Measurements from ENCODE around the gene PARP12. TPM values are rescaled to one million over a fixed set of nuclear protein-coding genes. Genes with fewer than 3 reads are reported as not detected.

PARP12 gene
- total and polyA plus RNA-seq, 2 experiments from 2014 or later: 5.4 to 11.0 TPM

GRCh38 chr7:140017543-140017942, 45.2 kb downstream of the PARP12 start:
- 79 to 82% methylated on average over 14 to 15 of the region's 15 CpGs for WGBS, 2 experiments (ENCODE audit: low coverage in 1 of 2, low lambda C conversion rate in 2 of 2, missing lambda C conversion rate in 2 of 2)
- no peaks in the 10 kb centered on the region for H3K9me2 ChIP-seq (ENCODE audit: insufficient read depth)

DNA sequence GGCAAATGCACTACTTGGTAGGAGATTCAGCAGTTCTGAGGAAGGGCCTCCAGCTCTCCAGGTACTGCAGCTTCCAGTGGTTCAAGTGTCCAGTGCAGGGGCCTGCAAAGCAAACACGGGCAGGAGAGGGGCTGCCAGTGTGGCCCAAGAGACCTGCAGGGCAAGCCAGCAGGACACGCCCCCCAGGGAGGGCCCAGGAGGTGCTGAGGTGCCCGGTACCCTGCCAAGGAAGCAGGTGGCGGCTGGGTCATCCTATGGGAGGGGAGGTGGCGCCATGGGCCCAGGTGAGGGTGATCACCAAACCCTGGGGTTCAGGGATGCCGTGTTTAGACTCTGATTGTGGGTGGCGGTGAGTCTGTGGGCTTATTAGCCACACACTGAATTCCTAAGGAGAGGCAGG, 45.7 kb downstream of the PARP12 start:
- Histone ChIP-seq H3K36me3 (ENCODE audit: low read depth) (no peaks in the 10 kb centered on the region), H3K9ac (no peak overlapping the region), H3F3A (ENCODE audit: insufficient read depth) (no peaks in the 10 kb centered on the region), H3K9me3 (ENCODE audit: low read depth) (no peaks in the 10 kb centered on the region), H3K4me3 (no peak overlapping the region), H2AFZ (no peak overlapping the region), H3K4me2 (ENCODE audit: unreplicated experiment) (no peak overlapping the region), H3K79me2 (ENCODE audit: insufficient read depth) (no peaks in the 10 kb centered on the region), H3K27me3 (replicated peaks; ENCODE audit: insufficient read depth) (peaks cover 8% of the 10 kb centered on the region; the same call in 1 of the 2 replicates), H3K4me1 (ENCODE audit: insufficient read depth) (no peaks in the 10 kb centered on the region), H4K20me1 (ENCODE audit: insufficient read depth) (no peaks in the 10 kb centered on the region), H3K27ac (no peak overlapping the region), H3K9me2 (ENCODE audit: insufficient read depth) (no peaks in the 10 kb centered on the region)
- in situ Hi-C loops (cut with MboI): loop anchor here (25.0 kb wide), 1 partner anchor 530 kb away; the partner anchor contains the start of gene KLRG2
- TF ChIP-seq EZH2 (IDR thresholded peaks at IDR 0.05; ENCODE audit: insufficient read depth, poor library complexity, severe bottlenecking) (no peak), EZH2phosphoT487 (IDR thresholded peaks at IDR 0.05; ENCODE audit: insufficient read depth, low read depth) (no peak)
- DNase-seq: no peak
- WGBS, 2 experiments (ENCODE audit: low coverage in 1 of 2, low lambda C conversion rate in 2 of 2, missing lambda C conversion rate in 2 of 2): 78 to 81% methylated on average over 7 of the region's 7 CpGs

More at GRCh38 chr7:140017543-140017942, 45.2 kb downstream of the PARP12 start:
- no peak overlapping the region for H3K27ac ChIP-seq
- no peak overlapping the region for H3K4me2 ChIP-seq (ENCODE audit: unreplicated experiment)
- in situ Hi-C loops (cut with MboI): loop anchor here (25.0 kb wide), 1 partner anchor 530 kb away; the partner anchor contains the start of gene KLRG2
- no peaks in the 10 kb centered on the region for H3K4me1 ChIP-seq (ENCODE audit: insufficient read depth)
- H3K27me3 ChIP-seq (replicated peaks; ENCODE audit: insufficient read depth): peaks cover 3% of the 10 kb centered on the region; the same call in 1 of the 2 replicates
- H3F3A ChIP-seq (ENCODE audit: insufficient read depth): no peaks in the 10 kb centered on the region
- no peaks in the 10 kb centered on the region for H4K20me1 ChIP-seq (ENCODE audit: insufficient read depth)
- no peak overlapping the region for H3K4me3 ChIP-seq
- no peaks in the 10 kb centered on the region for H3K79me2 ChIP-seq (ENCODE audit: insufficient read depth)
- H3K9me3 ChIP-seq (ENCODE audit: low read depth): no peaks in the 10 kb centered on the region
- H3K9ac ChIP-seq: no peak overlapping the region
- DNase-seq: no peak
- no peaks in the 10 kb centered on the region for H3K36me3 ChIP-seq (ENCODE audit: low read depth)
- H2AFZ ChIP-seq: no peak overlapping the region
- TF ChIP-seq EZH2 (IDR thresholded peaks at IDR 0.05; ENCODE audit: insufficient read depth, poor library complexity, severe bottlenecking) (no peak), EZH2phosphoT487 (IDR thresholded peaks at IDR 0.05; ENCODE audit: insufficient read depth, low read depth) (no peak)

DNA sequence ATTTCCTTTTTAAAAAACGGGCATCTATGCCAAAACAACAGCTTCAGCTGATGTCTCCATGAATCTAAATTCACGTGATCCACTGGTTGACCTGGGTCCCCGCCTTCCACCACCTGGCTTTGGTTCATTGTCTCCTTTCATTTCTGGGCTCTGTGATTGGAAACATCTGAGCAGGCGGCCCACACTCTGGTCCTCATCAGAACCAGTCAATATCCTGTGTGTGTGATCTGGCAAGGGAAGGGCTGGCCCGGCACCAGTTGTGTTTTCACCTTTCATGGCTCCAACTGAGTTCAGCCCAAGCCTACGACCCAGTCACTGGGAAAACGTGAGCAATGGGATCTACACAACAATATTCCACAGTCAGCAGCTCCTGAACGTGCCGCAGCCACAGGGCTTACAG, 46.2 kb downstream of the PARP12 start:
- in situ Hi-C loops (cut with MboI): loop anchor here (25.0 kb wide), 1 partner anchor 529 kb away; the partner anchor contains the start of gene KLRG2
- Histone ChIP-seq H3K9me3 (ENCODE audit: low read depth) (no peaks in the 10 kb centered on the region), H3K79me2 (ENCODE audit: insufficient read depth) (no peaks in the 10 kb centered on the region), H4K20me1 (ENCODE audit: insufficient read depth) (no peaks in the 10 kb centered on the region), H3F3A (ENCODE audit: insufficient read depth) (no peaks in the 10 kb centered on the region), H3K27ac (no peak overlapping the region), H3K9ac (no peak overlapping the region), H3K36me3 (ENCODE audit: low read depth) (no peaks in the 10 kb centered on the region), H3K27me3 (replicated peaks; ENCODE audit: insufficient read depth) (peaks cover 13% of the 10 kb centered on the region; the same call in 1 of the 2 replicates), H3K9me2 (ENCODE audit: insufficient read depth) (no peaks in the 10 kb centered on the region), H3K4me2 (ENCODE audit: unreplicated experiment) (no peak overlapping the region), H3K4me1 (ENCODE audit: insufficient read depth) (no peaks in the 10 kb centered on the region), H2AFZ (no peak overlapping the region), H3K4me3 (no peak overlapping the region)
- no peak for DNase-seq
- TF ChIP-seq EZH2phosphoT487 (IDR thresholded peaks at IDR 0.05; ENCODE audit: insufficient read depth, low read depth): no peak
- TF ChIP-seq EZH2 (IDR thresholded peaks at IDR 0.05; ENCODE audit: insufficient read depth, poor library complexity, severe bottlenecking): no peak
- 40% methylated on average over 9 of the region's 9 CpGs for WGBS, 2 experiments (ENCODE audit: low coverage in 1 of 2, low lambda C conversion rate in 2 of 2, missing lambda C conversion rate in 2 of 2)

DNA sequence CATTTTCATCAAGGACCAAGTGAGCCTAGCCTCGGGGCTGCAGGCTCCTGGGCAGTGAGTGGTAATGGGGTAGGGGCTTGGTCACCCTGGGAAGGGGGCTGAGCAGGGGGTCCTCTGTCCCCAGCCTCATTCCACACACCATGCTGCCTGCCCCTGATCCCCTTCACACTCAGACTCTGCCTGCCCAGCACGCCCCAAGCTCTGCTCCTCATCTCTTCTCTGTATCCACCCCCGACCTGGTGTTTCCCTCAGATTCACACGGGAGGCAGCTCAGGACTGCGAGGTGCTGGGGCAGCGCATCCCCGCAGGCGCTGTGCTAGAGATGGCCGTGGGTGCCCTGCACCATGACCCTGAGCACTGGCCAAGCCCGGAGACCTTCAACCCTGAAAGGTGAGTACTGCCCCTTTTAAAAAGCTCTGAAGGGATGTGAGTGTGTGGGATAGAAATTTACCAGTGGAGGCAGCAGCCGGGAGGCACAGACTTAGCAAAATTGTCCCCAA, 47.2 kb downstream of the PARP12 start:
- 74% methylated on average over 10 to 11 of the region's 11 CpGs for whole genome bisulfite sequencing, 2 experiments (ENCODE audit: low coverage in 1 of 2, low lambda C conversion rate in 2 of 2, missing lambda C conversion rate in 2 of 2)
- Histone ChIP-seq H4K20me1 (ENCODE audit: insufficient read depth) (no peaks in the 10 kb centered on the region), H3K27me3 (replicated peaks; ENCODE audit: insufficient read depth) (peaks cover 23% of the 10 kb centered on the region; the same call in 1 of the 2 replicates), H3K4me1 (ENCODE audit: insufficient read depth) (no peaks in the 10 kb centered on the region), H3K36me3 (ENCODE audit: low read depth) (no peaks in the 10 kb centered on the region), H3K79me2 (ENCODE audit: insufficient read depth) (no peaks in the 10 kb centered on the region), H3F3A (ENCODE audit: insufficient read depth) (no peaks in the 10 kb centered on the region), H3K27ac (no peak overlapping the region), H3K4me3 (no peak overlapping the region), H3K9ac (no peak overlapping the region), H3K9me3 (ENCODE audit: low read depth) (no peaks in the 10 kb centered on the region), H2AFZ (no peak overlapping the region), H3K9me2 (ENCODE audit: insufficient read depth) (no peaks in the 10 kb centered on the region), H3K4me2 (ENCODE audit: unreplicated experiment) (no peak overlapping the region)
- in situ Hi-C loops (cut with MboI): loop anchor here (25.0 kb wide), 1 partner anchor 528 kb away; the partner anchor contains the start of gene KLRG2
- DNase-seq: no peak
- TF ChIP-seq EZH2 (IDR thresholded peaks at IDR 0.05; ENCODE audit: insufficient read depth, poor library complexity, severe bottlenecking): no peak

Data from GM23248 (cell line).